Spleen (tissue), 7 donors: Measurements from ENCODE around the gene ST7L.

Source experiments
- CTCF ChIP-seq, 11 experiments: fragments of 200-600 bp in 7 of 11; fragments of 450-650 bp in 4 of 11; sonication (generic) in 4 of 11; IDR thresholded peaks in 8 of 11; conservative IDR thresholded peaks in 3 of 11; 1 replicate in 7 of 11; 2 replicates in 4 of 11; pipeline versions ENCODE4 v1.4.0 to v1.8.0; 2016 to 2021; ENCODE audit warnings: antibody characterized with exemption in 11 of 11, inconsistent platforms in 4 of 11, mild to moderate bottlenecking in 1 of 11
- POLR2A ChIP-seq, 3 donors: fragments of 450-650 bp; IDR thresholded peaks; one replicate each; pipeline ENCODE4 v1.5.1; 2017; ENCODE audit warnings: antibody characterized with exemption in 3 of 3, mild to moderate bottlenecking in 1 of 3
- donor health status: DM: no; HTN: no; CAD: no; lungs with moderate emphysema.
- donor health status: DM: no; HTN: no; CAD: no.
- donor health status: DM: no; HTN: no; CAD: no.

- TF ChIP-seq CTCF (IDR thresholded peaks at IDR 0.05 in 8 of 11, conservative IDR thresholded peaks at IDR 0.05 in 3 of 11) (no peak), POLR2A (IDR thresholded peaks at IDR 0.05) (no peak)
Observed at GRCh38 chr1:112563341-112563740, 55.6 kb downstream of the ST7L start.
